Activated T-helper 1 cell treated with Interleukin-2 at 50 U/mL for 16 hours (primary cell): Measurements from ENCODE around the gene PCBP3.

Experiments
- DNase-seq: peaks from one replicate; pipeline ENCODE4 v3.0.0-alpha.2; 2020; ENCODE audit warnings: low read depth

PCBP3 gene

DNA sequence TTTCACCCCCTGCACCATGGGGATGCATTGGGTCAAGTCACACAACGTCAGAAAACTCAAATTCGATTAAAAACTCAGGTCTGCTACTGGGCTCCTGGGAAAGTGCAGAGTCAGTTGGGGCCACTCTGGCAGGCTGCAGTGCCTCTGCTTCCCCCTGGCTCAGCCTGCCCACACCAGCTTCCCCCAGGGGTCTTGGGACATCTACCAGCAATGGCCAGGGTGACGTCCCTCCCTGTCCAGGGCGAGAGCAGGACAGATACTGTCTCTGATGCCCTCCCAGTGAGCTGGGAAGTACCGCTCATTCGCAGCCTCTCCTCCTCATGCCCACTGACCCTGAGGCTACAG, 231.9 kb downstream of the PCBP3 start:
- DNase-seq, result no peak

DNA sequence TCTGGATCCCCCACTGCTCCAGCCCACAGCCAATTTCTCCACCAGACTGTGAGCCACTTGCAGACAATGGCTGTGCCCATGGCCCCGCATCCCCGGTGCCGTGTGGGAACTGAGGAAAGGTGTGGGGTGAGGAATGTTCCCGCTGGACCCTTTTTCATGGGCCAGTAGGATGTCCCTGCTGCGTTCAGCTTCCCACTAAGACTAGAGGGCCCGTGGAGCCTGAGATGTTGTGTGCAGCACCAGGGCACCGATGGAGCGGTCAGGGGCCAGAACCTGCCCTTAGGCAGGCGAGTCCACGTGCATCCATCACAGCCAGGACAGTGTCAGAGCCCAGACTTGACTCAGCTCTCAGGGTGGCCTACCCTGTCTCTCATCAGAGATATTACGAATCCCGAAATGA, 232.4 kb downstream of the PCBP3 start:
- DNase-seq, result no peak

DNA sequence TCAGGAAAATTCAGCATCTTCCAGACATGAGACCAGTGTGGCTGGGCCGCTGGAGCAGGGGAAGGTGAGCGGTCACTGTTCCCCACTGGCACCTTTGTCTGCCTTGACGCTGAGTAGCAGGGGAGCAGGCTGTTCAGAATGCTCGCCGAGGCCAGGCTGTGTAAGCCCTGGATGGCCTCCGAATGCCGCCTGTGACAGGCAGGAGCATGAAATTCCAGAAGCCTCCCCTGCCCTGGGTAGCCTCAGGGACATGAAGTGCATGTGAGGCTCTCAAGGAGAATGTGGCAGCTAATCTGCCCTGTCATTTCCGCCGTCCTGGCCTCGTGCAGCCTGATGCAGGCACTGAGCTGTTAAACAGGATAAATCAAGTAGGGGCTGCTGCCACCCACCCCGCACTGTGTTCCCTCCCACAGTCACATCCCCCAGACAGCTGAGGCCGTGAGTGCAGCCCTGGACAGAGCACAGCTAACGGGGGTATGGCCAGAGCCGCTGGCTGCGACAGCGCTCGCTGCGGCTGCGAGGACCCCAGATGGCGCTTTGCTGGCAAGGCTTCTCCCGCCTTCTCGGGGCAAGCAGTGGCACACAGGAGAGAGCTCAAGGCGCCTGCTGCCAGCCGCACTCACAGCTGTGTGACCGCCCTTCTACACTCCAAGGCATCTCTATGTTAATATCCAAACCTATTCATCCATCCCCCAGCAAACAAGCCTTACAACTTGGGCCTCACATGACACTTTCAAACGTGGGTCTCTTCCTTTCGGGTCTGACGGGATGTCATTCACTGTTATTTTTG, 233.1 kb downstream of the PCBP3 start:
- DNase-seq, result no peak

DNA sequence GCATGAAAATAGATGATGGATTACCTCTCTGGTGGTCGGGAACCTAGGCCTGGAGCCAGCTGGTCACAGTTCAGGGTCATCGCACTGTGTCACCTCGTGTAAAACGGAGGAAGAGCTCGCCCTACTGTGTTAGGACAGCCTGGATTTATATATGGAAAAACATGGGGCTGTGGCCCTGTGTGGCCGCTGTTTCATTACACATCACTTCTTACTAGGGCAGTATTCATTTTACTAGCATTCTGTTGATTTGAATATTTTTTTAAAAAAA, 233.6 kb downstream of the PCBP3 start:
- no peak for DNase-seq

DNA sequence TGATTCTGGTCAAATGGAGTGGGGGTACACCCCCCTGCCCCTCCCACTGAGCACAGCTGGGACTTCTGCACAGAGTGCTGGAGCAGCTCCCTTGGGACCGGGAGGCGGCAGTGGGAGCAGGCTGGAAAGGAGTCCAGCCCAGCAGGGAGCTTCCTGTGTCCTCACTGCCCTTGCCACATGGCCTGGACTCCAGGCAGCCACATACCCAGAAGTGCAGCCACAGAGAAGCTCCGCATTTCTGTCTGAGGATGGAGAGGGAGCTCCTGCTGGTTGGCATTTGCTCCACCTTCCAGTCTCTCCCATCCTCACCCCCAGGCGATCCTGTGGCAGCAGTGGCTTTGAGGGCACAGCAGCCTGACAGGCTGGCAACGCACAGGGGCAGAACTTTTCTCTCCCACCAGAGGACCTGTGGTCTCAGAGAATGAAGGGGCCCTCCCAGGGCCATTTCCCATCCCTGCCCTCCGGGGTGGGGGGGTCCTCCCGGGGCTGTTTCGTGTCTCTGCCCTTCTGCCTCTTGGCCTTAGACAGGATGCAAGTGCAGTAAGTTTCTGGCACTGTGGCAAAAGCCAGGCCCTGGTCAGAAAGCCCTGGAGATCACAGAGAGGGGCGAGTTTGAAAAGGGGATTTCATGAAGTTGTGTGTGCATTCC, 234.4 kb downstream of the PCBP3 start:
- DNase-seq, result no peak

DNA sequence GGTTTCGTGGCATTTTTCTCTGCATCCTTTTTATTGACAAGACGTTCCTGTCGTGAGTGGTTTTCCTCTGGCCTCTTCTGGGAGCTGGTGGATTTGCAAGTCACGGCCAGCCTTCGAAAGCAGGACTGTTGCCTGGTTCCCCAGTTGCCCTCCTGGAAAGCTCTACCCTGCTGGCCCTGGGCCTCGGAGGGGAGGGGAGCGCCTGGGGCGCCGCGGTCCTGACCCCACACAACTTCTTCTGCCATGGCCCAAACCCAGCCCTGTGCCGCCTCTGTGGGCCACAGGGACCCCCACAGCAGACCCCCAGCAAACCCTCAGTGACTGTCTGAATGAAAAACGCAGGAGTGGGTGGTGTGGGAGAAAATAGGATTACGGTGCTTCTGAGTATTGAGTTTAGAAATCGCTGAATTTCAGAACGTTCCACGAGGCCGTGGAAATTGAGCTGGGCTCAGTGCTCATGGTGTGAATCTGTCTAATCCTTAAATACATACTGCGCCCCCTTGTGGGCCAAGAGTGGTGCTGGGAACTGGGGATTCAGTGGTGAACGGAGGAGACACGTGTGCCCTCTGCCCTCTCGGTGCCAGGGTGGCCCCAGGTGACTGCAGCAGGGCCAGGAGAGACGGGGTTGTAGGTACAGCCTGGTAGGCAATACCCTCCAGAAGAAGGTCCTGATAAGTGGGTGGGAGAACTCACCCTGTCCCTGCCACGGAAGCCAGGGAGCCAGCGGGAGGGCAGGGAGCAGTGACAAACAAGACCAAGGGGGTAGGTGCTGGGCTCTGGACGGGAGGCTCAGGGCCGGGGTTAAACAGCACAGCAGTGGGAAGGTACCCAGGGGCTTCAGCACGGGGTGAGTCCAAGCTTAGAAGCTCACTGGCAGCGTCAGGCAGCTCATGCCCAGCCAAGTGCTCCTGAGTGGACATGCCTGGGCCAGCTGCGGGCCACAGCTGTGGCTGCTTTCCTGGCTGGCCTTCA, 236.9 kb downstream of the PCBP3 start:
- DNase-seq, result peak; percentile 37

DNA sequence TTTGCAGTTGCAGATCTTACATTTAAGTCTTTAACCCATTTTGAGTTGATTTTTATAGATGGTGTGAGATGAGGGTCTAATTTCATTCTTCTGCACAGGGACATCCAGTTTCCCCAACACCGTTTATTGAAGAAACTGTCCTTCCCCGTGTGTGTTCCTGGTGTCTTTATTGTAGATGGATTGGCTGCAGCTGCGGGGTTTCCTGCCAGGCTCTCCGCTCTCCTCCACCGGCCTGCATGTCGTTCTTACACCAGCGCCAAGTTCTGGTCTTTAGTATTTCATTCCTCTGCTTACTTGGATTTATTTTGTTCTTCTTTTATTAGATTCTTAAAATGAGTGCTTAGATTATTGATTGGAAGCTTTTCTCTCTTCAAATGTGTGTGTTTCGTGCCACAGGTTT, 239.1 kb downstream of the PCBP3 start:
- no peak for DNase-seq

DNA sequence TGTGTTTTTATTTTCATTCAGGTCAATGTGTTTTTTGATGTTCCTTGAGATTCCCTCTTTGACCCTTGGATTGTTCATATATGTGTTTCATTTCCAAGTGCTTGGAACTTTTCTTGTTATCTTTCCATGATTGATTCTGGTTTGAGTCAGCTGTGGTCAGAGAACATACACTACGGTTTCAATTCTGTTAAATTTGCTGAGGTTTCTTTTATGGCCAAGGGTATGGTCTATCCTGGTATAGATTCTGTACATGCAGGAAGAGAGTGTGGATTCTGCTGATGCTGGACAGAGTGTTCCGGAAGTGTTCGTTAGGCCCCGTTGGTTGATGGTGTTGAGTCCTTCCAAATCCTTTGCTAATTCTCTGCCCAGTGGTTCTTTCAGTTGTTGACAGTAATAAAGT, 239.6 kb downstream of the PCBP3 start:
- no peak for DNase-seq

DNA sequence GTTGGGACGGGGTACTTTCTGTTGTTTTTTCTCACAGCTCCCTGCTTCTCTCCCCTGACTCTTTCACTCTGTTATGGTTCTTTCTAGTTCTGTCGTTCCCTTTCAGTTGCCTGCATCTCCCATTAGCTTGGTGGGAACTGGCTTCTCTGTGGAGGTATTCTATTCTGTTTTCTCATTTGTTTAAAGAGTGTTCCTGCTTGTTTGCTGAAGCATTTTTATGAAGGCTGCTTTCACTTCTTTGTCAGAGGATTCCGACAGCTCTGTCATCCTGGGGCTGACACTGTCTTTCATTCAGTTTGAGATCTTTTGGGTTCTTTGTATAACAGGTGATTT, 242.0 kb downstream of the PCBP3 start:
- DNase-seq, result no peak

DNA sequence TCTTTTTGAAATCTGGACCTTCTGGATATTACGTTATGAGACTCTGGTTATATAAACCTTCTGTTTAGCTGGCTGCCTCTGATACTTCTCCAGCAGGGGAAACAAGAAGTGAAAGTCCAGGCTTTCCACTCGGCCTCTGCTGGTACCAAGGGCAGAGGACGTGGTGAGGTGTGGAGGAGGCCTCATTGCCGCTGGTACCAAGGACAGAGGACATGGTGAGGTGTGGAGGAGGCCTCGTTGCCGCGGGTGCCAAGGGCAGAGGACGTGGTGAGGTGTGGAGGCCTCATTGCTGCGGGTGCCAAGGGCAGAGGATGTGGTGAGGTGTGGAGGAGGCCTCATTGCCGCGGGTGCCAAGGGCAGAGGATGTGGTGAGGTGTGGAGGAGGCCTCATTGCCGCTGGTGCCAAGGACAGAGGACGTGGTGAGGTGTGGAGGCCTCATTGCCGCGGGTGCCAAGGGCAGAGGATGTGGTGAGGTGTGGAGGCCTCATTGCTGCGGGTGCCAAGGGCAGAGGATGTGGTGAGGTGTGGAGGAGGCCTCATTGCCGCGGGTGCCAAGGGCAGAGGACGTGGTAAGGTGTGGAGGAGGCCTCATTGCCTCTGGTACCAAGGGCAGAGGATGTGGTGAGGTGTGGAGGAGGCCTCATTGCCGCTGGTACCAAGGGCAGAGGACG, 242.5 kb downstream of the PCBP3 start:
- DNase-seq, result peak; percentile 37

DNA sequence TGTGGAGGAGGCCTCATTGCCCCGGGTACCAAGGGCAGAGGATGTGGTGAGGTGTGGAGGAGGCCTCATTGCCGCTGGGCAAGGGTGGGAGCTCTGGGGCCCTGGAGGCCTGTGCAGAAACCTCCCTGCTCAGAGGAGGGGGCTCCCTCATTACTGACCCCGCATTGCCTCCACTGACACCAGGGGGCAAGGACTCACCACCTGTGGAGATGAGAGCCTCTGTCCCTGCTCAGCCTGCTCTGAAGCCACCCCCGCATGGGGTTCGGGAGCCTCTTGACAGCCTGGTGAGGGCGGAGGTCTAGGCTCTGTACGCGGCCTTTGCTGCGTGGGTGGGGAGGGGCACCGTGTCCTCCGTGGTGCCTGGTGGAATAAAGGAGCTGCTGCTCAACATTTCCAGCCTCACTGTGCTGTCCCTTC, 243.1 kb downstream of the PCBP3 start:
- no peak for DNase-seq

DNA sequence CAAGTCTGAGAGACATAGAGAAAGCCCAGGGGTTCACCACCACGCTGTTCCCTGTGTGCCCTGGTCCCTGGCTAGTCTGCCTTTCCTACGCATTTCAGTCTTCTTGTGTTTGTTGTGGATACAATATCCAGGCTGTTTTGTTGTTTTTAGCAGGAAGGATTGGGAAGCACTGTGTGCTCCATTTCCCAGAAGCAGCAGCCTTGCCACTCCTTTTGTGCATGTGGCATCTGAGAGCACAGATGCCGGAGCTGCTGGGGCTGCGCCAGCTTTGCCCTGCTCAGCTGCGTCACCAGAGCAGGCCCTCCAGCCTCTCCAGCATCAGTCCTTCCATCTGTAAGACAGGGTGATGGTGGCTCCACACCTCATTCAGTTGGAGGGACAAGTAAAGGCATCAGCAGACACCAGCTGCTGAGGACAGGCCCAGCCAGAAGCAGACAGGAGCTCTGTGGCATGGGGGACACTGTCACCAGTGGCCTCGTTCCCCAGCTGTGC, 243.6 kb downstream of the PCBP3 start:
- no peak for DNase-seq

DNA sequence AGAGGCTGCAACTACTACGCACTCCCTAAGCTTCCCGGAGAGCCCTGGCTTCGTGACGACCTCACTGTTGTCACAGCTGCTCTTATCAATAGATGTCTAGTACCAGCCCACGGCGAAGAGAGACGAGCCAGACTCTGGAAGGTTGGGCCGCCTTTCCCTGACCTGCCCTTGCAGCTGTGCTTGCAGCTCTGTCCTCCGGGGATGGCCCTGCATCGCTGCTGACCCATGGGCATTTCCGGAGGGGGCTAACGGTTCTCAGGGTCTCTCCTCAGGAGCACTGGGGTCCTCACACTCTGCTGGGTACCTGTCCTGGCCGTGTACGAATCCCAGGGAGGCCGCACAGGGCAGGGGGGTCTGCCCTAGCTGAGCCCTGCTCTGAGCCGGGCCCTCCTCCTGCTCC, 244.3 kb downstream of the PCBP3 start:
- DNase-seq, result no peak

DNA sequence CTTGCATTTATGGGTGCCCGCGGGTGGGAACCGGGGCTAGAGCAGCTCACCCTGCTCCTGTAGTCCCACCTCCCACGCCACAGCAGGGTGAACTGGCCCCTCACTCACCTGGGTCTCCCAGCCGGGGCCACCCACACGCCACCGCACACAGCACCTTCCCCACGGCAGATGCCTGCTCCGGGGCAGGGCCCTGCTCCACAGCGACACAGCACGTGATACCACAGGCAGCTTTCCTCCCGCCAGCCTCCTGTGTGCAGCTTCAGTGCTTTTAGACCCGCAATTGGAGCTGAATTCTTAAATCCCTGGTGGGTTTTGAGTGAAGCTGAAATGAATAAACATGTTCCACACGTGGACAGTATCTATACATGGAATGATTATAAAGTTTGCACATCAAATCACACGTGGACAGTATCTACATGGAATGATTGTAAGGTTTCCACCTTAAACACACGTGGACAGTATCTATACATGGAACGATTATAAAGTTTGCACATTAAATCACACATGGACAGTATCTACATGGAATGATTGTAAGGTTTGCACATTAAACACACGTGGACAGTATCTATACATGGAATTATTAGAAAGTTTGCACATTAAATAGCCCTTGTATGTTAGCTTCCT, 245.0 kb downstream of the PCBP3 start:
- no peak for DNase-seq

DNA sequence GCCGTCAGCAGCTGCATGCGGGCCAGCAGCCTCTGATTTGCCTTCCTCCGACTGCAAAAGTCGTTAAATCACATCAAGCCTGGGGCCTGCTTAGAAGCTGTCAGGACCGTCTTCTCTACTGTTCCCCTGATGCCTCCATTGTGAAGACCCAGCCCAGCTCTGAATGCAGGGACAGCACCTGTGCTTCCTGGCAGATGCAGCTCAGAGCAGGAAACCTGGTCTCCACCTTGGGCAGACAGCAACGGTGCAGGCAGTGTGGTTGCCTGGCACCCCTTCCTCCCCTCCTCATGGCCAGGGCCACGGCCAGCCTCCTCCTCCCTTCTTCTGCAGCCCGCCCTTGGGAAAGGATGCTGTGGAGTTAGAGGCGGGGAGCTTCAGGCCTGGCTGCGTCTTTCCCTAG, 245.7 kb downstream of the PCBP3 start:
- DNase-seq, result no peak

DNA sequence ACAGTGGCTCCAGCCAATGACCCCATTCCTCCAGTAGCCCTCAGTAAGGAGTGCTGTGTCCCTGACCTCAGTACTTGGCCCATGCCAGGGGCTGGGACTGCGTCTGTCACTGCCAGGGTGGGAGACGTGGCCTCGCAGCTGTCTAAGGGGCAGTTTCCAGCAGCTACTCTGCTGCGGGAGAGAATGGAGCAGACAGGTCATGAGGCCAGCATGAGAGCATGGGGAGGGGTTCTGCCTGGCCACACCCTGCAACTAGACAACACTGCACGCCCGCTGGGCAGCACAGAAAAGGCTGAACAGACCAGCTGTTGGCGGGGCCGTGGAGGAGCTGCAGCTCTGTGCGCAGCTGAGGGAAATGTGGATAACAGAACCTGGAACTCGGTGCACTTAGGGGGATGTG, 246.4 kb downstream of the PCBP3 start:
- DNase-seq, result no peak

DNA sequence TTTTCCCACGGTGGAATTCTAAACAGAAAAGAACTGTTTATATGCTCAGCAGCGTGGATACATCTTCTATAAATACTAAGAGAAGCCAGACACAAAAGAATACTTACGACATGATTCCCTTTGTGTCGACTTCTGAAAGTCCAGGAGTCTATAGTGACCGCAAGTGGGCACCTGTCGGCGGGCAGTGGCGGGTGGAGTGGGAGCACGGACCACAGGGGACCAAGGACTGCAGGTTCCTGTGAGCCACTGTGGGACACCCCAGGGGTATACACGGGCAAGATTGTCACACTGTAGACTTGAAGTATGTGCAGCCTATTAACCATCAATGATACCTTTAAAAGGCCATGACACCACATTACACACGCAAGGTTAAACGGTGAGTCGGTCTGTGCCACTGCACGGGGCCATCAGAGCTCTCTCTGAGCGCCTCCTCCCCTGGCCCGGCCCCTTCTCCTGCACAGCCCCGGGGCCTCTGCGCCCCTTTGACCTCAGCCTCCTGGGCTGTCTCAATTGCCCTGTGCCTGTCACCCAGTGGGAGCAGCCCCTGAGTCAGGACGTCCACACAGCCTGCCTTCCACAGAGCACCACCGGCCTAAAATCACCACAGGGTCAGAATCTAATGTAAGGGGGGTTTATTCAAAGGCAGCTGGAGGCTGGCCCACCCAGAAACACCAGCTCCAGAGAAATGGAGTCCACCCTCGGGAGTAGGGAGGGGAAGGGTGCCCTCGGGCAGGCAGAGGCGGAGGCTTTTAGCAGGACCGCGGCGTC, 248.0 kb downstream of the PCBP3 start:
- no peak for DNase-seq

DNA sequence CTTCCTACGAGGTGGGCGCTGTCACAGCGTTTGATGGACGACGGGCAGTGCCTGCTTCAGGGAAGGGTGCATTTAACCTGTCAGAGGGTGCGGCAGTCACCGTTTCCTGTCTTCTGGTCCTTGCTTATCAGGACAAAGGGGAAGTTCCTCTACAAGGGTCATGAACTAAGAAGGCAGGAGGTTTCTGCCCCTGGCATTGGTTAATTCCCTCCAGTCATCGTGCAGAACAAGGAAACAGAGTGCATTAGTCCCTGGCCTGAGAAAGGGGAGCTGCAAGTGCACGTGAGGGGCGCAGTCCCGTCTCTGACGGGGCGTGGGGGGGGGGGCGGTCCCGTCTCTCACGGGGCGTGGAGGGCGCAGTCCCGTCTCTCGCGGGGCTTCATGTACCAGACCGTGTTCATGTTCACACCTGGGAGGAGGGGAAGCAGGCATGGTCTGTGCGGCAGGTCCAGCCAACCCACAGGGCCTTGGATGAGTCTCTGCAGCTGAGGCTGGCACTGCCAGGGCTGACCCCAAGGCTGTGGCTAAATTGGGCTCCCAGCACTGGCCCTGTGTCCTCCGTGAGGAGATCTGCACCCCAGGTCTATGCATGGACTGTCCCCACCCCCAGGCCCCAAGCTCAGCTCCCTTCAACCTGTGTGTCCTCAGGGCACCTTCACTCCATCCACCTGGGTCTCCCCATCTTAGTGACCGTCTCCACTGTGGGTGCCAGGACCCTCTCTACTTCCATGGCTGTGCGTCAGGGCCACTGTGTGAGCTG, 248.8 kb downstream of the PCBP3 start:
- DNase-seq, result no peak

DNA sequence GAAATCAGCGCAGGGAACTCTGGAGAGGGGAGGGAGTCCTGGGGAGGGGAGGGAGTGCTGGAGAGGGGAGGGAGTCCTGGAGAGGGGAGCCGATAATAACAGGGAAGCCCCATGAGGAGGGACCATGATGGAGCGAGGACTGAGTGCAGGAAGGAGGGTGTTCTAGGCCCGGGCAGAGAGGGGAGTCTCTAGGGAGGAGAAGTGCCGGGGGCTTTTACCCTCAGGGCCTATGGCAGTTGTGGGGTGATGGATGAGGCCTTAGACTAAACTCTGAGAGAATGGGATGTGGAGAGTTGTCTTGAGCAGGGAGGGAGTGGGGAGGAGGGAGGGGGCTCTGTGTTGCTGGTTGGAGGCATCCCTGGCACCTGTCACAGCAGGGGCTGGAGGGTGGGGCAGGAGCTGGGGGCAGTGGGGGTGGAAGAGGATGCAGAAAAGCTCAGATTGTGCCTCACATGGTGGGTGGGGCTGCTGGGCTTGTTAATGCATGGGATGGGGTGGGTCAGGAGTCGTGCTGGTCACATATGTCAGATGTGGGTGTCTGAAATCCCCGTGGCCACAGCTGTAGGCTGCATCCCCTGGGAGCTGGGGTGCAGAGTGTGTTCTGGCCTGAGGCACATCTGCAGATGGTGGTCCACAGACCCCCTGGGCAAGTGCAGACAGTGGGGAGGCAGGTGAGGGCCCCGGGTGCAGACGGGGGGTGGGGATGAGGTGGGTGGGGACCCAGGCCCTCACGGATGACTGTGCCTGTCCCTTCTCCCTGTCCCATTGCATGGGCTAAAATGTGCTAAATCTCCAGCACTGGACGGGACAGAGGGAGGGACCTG, 249.6 kb downstream of the PCBP3 start:
- no peak for DNase-seq
